ENCODE measurements around the gene ZSCAN21. TPM values are rescaled to one million over a fixed set of nuclear protein-coding genes. Genes with fewer than 3 reads are reported as not detected.
"Not testable (repeated sequence)": the region's sequence is repeated elsewhere in the genome, so short reads cannot be mapped to it uniquely, and the experiment has no call there.

The ZSCAN21 gene
- polyA plus RNA-seq: 10 to 100 TPM in 1 of 4 donors, 1 to 10 TPM in 3; 4.0 to 12.5 (median 6.5) TPM
- long read RNA-seq, donor 1, partial matches to known transcripts: 0 of 4 reads
- long read RNA-seq, donor 1, other reads (novel, unspliced or antisense): 0 of 4 reads
- long read RNA-seq, donor 2, partial matches to known transcripts: 0 of 2 reads
- long read RNA-seq, donor 2, other reads (novel, unspliced or antisense): 0 of 2 reads
- long read RNA-seq, donor 3: 0 reads
- long read RNA-seq, donor 4: 0 reads
- long read RNA-seq, donor 5: 0 reads
- long read RNA-seq, donor 6, partial matches to known transcripts: 0 of 5 reads
- long read RNA-seq, donor 6, other reads (novel, unspliced or antisense): 5 of 5 reads
- long read RNA-seq, donor 7: 0 reads
- long read RNA-seq, donor 8, partial matches to known transcripts: 0 of 1 reads
- long read RNA-seq, donor 8, other reads (novel, unspliced or antisense): 0 of 1 reads
- long read RNA-seq, donor 9: 0 reads
- long read RNA-seq, donor 10, partial matches to known transcripts: 9 of 10 reads
- long read RNA-seq, donor 10, other reads (novel, unspliced or antisense): 0 of 10 reads

DNA sequence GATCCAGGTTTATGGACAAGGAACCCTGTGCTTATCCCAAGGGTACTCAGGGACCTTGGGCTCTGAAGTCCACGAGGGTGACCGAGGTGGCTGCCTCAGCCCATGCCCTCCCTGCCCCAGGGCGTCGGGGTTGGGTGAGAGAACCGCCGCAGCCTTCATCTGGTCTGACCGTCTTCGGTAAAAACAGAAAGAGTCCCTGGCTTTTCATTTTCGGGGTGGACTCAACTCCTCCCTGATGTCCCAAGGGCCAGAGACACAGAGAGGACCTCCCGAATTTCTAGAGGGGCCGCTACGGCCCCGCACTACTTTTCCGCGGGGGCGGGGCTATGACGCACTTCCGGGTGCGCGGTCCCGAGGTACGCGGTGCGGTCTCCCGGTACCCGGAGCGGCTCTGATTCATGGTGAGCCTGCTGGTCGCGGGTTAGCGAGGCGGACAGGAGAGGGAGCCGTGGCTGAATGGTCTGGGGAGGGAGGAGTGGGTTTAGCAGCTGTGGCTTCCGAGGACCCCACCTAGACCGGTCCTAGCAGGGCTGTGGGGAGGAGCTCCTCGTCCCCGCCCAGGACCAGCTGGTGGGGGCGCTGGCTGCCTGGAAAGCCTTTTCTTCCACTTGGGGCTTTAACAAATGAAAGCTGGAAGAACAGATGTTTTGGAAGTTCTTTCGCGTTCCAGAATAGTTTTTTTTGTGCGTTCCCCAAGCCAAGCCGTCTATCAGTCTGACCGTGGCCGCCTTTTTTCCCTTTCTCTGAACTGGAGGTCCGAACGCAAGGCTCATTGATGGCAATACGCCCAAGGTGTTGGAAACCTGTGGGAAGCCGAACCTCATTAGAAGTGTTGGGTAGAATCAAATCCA is at the start of gene ZSCAN21:
TSS of gene ZSCAN21 (plus strand) at position 334 of the 851 bp plus-strand sequence. CDS start 7,233 bp downstream, outside the sequence.
- Histone ChIP-seq H3K4me1 (ENCODE audit: control insufficient read depth in 3 of 3, insufficient read depth in 2 of 3, low read depth in 1 of 3, low read length in 2 of 3) (peaks cover 0 to 11% (median 4%) of the 10 kb centered on the region in 3 donors), H3K27me3 (ENCODE audit: control insufficient read depth in 3 of 3, insufficient read depth in 3 of 3, low read length in 3 of 3) (no peaks in the 10 kb centered on the region), H3K4me3 (ENCODE audit: low read depth in 1 of 3, low read length in 3 of 3) (peak within 1 kb of the TSS; percentile 68 to 89 (median 81)), H3K36me3 (ENCODE audit: control insufficient read depth in 3 of 3, insufficient read depth in 2 of 3, low read depth in 1 of 3, low read length in 3 of 3) (peaks cover 0 to 13% (median 0%) of the 10 kb centered on the region in 3 donors), H3K9me3 (ENCODE audit: control insufficient read depth in 2 of 2, insufficient read depth in 1 of 2, low read depth in 1 of 2, low read length in 1 of 2) (no peaks in the 10 kb centered on the region), H3K27ac (ENCODE audit: low read depth in 1 of 3, low read length in 2 of 3) (peak within 1 kb of the TSS; percentile 81 to 97 (median 94))
- DNase-seq (peak; percentile 77 to 95), FAIRE-seq (no peak)
- 0 to 1% (median 1%) methylated on average over 46 to 47 of the region's 47 CpGs for WGBS, 3 donors

- no peak for FAIRE-seq
- Histone ChIP-seq H3K27ac (ENCODE audit: low read depth in 1 of 3, low read length in 2 of 3) (no peak overlapping the region), H3K9me3 (ENCODE audit: control insufficient read depth in 2 of 2, insufficient read depth in 1 of 2, low read depth in 1 of 2, low read length in 1 of 2) (no peaks in the 10 kb centered on the region), H3K36me3 (ENCODE audit: control insufficient read depth in 3 of 3, insufficient read depth in 2 of 3, low read depth in 1 of 3, low read length in 3 of 3) (no peaks in the 10 kb centered on the region), H3K4me3 (ENCODE audit: low read depth in 1 of 3, low read length in 3 of 3) (no peak overlapping the region), H3K27me3 (ENCODE audit: control insufficient read depth in 3 of 3, insufficient read depth in 3 of 3, low read length in 3 of 3) (no peaks in the 10 kb centered on the region), H3K4me1 (ENCODE audit: control insufficient read depth in 3 of 3, insufficient read depth in 2 of 3, low read depth in 1 of 3, low read length in 2 of 3) (peaks cover 0 to 36% (median 0%) of the 10 kb centered on the region in 3 donors)
- WGBS, 3 donors: 33 to 73% (median 53%) methylated on average over 13 of the region's 13 CpGs
- no peak for DNase-seq
These were observed 49.3 kb upstream of the ZSCAN21 start for GRCh38 chr7:100000239-100000638.

DNA sequence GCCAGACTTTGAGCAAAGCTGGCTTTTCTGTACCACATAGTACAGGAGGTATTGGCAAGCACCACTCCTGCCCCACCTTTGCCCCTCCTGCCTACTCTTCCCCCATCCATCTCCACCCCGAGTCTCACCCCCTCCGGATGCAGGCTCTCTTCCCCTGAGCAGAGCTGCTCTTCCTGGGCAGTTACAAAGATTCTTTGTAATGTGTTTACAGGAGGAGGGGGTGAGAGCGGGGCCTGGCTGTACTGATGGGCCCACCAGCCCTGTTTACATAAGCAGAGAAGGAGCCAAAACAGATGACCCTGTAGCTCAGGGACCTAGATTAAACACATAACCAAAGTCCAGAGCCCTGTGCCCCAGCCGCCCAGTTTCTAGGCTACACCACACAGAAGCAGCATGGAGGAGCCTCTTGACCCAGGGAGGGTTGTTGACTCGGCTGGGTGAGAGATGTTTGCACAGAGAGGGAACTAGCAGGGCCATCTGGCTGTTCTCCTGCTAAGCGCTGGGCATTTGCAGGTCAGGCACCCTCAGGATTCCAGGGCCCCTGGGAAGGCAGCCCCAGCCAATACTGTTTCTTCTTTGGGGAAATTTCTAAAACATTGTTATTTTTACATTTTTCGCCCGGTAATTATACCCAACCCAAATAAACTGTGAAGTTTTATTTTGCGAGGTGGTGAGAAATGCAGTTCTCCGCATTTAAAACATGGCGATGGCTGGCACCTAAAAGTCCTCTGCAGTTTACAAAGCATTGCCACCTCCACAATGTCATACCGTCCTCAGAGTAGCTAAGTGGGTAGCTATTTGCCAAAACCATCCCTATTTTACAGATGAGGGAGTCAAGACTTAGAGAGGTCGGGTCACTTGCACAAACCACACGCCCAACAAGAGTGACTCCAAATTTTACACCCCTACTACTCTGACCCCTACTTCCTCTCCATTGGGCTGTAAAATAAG is 45.6 kb upstream of the ZSCAN21 start:
- Histone ChIP-seq H3K4me1 (ENCODE audit: control insufficient read depth in 3 of 3, insufficient read depth in 2 of 3, low read depth in 1 of 3, low read length in 2 of 3) (peaks cover 0 to 39% (median 0%) of the 10 kb centered on the region in 3 donors), H3K36me3 (ENCODE audit: control insufficient read depth in 3 of 3, insufficient read depth in 2 of 3, low read depth in 1 of 3, low read length in 3 of 3) (no peaks in the 10 kb centered on the region), H3K27ac (ENCODE audit: low read depth in 1 of 3, low read length in 2 of 3) (peak overlapping the region in 2 of 3 donors; percentile 9 to 63), H3K9me3 (ENCODE audit: control insufficient read depth in 2 of 2, insufficient read depth in 1 of 2, low read depth in 1 of 2, low read length in 1 of 2) (no peaks in the 10 kb centered on the region), H3K4me3 (ENCODE audit: low read depth in 1 of 3, low read length in 3 of 3) (no peak overlapping the region), H3K27me3 (ENCODE audit: control insufficient read depth in 3 of 3, insufficient read depth in 3 of 3, low read length in 3 of 3) (no peaks in the 10 kb centered on the region)
- 30 to 48% (median 41%) methylated on average over 14 of the region's 14 CpGs for WGBS, 3 donors
- peak; percentile 73 to 75 for DNase-seq
- no peak for FAIRE-seq

DNA sequence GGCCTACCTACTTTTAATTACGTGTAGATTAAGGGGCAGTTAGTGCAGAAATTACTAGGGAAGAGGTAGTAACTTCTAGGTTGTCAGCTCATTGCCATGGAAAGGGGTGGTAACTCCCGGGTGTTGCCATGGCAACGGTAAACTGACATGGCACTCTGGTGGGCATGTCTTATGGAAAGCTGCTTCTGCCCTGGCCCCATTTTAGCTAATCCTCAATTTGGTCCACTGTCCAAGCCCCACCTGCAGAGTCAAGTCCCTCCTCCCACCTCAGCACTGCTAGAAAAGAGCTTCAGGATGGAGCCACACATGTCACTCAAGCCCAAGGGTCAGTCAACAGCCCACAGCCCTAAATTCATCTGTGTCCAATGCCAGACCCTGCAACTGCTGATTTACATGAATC is 41.7 kb upstream of the ZSCAN21 start:
- no peak for DNase-seq
- Histone ChIP-seq H3K27ac (ENCODE audit: low read depth in 1 of 3, low read length in 2 of 3) (peak overlapping the region in 1 of 3 donors; percentile 58), H3K4me1 (ENCODE audit: control insufficient read depth in 3 of 3, insufficient read depth in 2 of 3, low read depth in 1 of 3, low read length in 2 of 3) (peaks cover 0 to 30% (median 0%) of the 10 kb centered on the region in 3 donors), H3K36me3 (ENCODE audit: control insufficient read depth in 3 of 3, insufficient read depth in 2 of 3, low read depth in 1 of 3, low read length in 3 of 3) (no peaks in the 10 kb centered on the region), H3K27me3 (ENCODE audit: control insufficient read depth in 3 of 3, insufficient read depth in 3 of 3, low read length in 3 of 3) (no peaks in the 10 kb centered on the region), H3K9me3 (ENCODE audit: control insufficient read depth in 2 of 2, insufficient read depth in 1 of 2, low read depth in 1 of 2, low read length in 1 of 2) (no peaks in the 10 kb centered on the region), H3K4me3 (ENCODE audit: low read depth in 1 of 3, low read length in 3 of 3) (no peak overlapping the region)
- FAIRE-seq: no peak
- WGBS, 3 donors: 31 to 66% (median 50%) methylated on average over 3 of the region's 3 CpGs

DNA sequence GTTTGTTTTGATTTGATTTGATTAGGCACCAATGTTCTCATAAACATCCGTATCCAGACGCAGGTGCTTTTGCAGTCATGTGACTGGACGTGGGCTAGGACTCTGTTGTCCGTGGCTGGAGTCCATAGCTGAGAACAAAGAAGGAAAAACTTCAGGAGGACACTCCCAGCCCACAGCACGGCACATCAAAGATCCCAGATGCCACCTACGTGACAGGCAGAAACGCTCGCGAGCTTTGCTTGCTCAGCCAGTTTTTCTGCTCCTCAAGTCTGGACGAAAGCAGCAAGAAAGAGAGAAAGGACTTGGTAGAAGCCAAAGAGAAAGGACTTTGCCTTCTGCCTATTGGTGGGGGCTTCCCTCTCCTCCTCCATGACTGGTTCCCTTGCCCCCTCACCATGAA is 41.0 kb upstream of the ZSCAN21 start:
- no peak for FAIRE-seq
- no peaks in the 10 kb centered on the region for H3K27me3 ChIP-seq (ENCODE audit: control insufficient read depth in 3 of 3, insufficient read depth in 3 of 3, low read length in 3 of 3)
- 8 to 53% (median 17%) methylated on average over 10 of the region's 10 CpGs for WGBS, 3 donors
- no peak overlapping the region for H3K4me3 ChIP-seq (ENCODE audit: low read depth in 1 of 3, low read length in 3 of 3)
- H3K36me3 ChIP-seq (ENCODE audit: control insufficient read depth in 3 of 3, insufficient read depth in 2 of 3, low read depth in 1 of 3, low read length in 3 of 3): no peaks in the 10 kb centered on the region
- peak; percentile 61 to 79 for DNase-seq
- no peaks in the 10 kb centered on the region for H3K9me3 ChIP-seq (ENCODE audit: control insufficient read depth in 2 of 2, insufficient read depth in 1 of 2, low read depth in 1 of 2, low read length in 1 of 2)
- peak overlapping the region in 1 of 3 donors; percentile 58 for H3K27ac ChIP-seq (ENCODE audit: low read depth in 1 of 3, low read length in 2 of 3)
- H3K4me1 ChIP-seq (ENCODE audit: control insufficient read depth in 3 of 3, insufficient read depth in 2 of 3, low read depth in 1 of 3, low read length in 2 of 3): peaks cover 0 to 24% (median 0%) of the 10 kb centered on the region in 3 donors

GRCh38 chr7:100009952-100010351 is 39.6 kb upstream of the ZSCAN21 start:
- H3K27me3 ChIP-seq (ENCODE audit: control insufficient read depth in 3 of 3, insufficient read depth in 3 of 3, low read length in 3 of 3); H3K4me3 ChIP-seq (ENCODE audit: low read depth in 1 of 3, low read length in 3 of 3); H3K27ac ChIP-seq (ENCODE audit: low read depth in 1 of 3, low read length in 2 of 3); H3K9me3 ChIP-seq (ENCODE audit: control insufficient read depth in 2 of 2, insufficient read depth in 1 of 2, low read depth in 1 of 2, low read length in 1 of 2); H3K36me3 ChIP-seq (ENCODE audit: control insufficient read depth in 3 of 3, insufficient read depth in 2 of 3, low read depth in 1 of 3, low read length in 3 of 3); FAIRE-seq; DNase-seq: not testable (repeated sequence)
- H3K4me1 ChIP-seq (ENCODE audit: control insufficient read depth in 3 of 3, insufficient read depth in 2 of 3, low read depth in 1 of 3, low read length in 2 of 3): peaks cover 0 to 14% (median 0%) of the 10 kb centered on the region in 3 donors
- WGBS, 3 donors: 66 to 76% (median 68%) methylated on average over 8 of the region's 8 CpGs

DNA sequence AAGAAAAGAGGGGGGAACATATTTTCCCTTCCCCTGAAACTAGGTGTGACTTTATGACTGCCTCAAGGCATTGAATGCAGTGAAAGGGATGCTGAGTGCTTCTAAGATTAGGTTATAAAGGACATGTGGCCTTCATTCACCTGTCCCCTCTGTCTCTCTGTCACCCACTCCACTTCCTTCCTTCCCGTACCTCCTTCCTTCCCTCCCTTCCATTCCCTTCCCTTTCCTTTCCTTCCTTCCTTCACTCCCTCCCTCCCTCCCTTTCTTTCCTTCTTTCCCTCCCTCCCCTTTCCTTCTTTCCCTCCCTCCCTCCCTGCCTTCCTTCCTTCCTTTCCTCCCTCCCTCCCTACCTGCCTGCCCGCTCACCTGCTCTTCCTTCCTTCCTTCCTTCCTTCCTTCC is 38.7 kb upstream of the ZSCAN21 start:
- Histone ChIP-seq H3K27me3 (ENCODE audit: control insufficient read depth in 3 of 3, insufficient read depth in 3 of 3, low read length in 3 of 3) (no peaks in the 10 kb centered on the region), H3K36me3 (ENCODE audit: control insufficient read depth in 3 of 3, insufficient read depth in 2 of 3, low read depth in 1 of 3, low read length in 3 of 3) (no peaks in the 10 kb centered on the region), H3K27ac (ENCODE audit: low read depth in 1 of 3, low read length in 2 of 3) (no peak overlapping the region), H3K4me3 (ENCODE audit: low read depth in 1 of 3, low read length in 3 of 3) (no peak overlapping the region), H3K9me3 (ENCODE audit: control insufficient read depth in 2 of 2, insufficient read depth in 1 of 2, low read depth in 1 of 2, low read length in 1 of 2) (no peaks in the 10 kb centered on the region), H3K4me1 (ENCODE audit: control insufficient read depth in 3 of 3, insufficient read depth in 2 of 3, low read depth in 1 of 3, low read length in 2 of 3) (peaks cover 0 to 18% (median 0%) of the 10 kb centered on the region in 3 donors)
- no peak for DNase-seq
- 77 to 87% (median 82%) methylated on average over 2 of the region's 2 CpGs for WGBS, 3 donors
- FAIRE-seq: no peak

Data from small intestine (tissue), 16 donors.